ENCODE results near the gene ATG9A. TPM values are rescaled to one million over a fixed set of nuclear protein-coding genes. Genes with fewer than 3 reads are reported as not detected.
A peak's percentile ranks its signal among the peaks of the same experiment; 100 is the strongest.

ATG9A gene
- total and polyA plus RNA-seq, 4 experiments from 2014 or later, result 10.3 to 53.0 (median 38.2) TPM

DNA sequence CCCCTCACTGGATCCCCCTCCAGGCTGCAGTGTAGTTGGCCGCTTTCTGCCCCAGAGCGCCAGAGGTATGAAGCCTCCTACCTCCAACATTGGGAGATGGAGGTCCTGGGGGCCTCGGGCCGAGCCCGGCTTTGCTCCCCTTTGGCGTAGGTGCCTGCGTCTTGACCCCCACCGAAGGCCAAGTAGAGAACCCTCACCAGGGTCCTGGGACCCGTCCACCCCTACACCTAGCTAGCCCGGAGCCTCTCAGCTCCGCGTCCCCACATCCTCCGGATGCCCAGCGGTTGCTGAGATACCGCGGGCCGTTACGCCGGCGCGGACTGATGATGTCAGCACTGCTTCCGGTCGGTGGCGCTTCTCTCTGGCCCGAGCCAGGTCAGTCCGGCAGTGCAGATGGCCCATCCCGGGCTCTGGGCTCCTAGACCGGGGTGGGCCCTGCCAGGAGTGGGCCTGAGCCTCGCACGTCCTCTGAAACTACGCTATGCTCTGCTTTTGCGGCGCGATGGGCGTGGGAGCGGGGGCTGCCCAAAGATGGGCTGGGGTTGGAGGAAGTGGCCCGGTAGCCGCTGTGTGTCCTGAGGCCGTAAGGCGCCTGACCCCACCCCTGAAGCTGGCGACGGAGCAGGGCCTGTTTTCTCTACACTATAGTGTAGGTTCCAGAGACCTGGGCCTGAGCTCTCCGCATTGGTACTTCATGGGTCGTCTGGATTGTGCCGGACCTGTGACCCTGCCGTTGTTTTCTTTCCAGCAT lies 15.9 kb upstream of the ATG9A start, which contains the start of the genes GLB1L and STK16:
TSS of gene GLB1L (minus strand) at position 297 of the 751 bp plus-strand sequence. CDS start 1,871 bp downstream, outside the sequence.
TSS of gene STK16 (plus strand) at position 332 of the 751 bp plus-strand sequence. CDS start 521 bp downstream, outside the sequence.
- CTCF ChIA-PET (ENCODE audit: partially characterized antibody), result interaction anchor here (0.6 to 12.8 kb wide), 19 partner anchors 8 to 86 kb away, joined by 3 to 150 read pairs (median 4); partner anchors contain the start of genes ABCB6, ANKZF1, ATG9A and DNAJB2
- peaks cover 39 to 80% (median 56%) of the 10 kb centered on the region in 4 donors for H3K4me1 Mint-ChIP-seq
- H3K4me3 Mint-ChIP-seq, result peak within 1 kb of the TSS; percentile 85 to 99 (median 94)
- POLR2A ChIA-PET (ENCODE audit: partially characterized antibody), result interaction anchor here (0.6 to 12.0 kb wide), 18 partner anchors 9 to 574 kb away, joined by 3 to 684 read pairs (median 4); partner anchors contain the start of genes ABCB6, ANKZF1, ATG9A and CNPPD1
- Histone ChIP-seq H3K27ac (ENCODE audit: low read depth, low read length) (peak within 1 kb of the TSS; percentile 94), H3K36me3 (ENCODE audit: insufficient read depth, low read length) (peaks cover 5% of the 10 kb centered on the region), H3K4me1 (ENCODE audit: insufficient read depth, low read length) (peaks cover 59% of the 10 kb centered on the region), H3K27me3 (ENCODE audit: insufficient read depth, low read length) (no peaks in the 10 kb centered on the region), H3K9me3 (ENCODE audit: control insufficient read depth in 1 of 2, low read length in 2 of 2) (no peaks in the 10 kb centered on the region), H3K4me3 (ENCODE audit: low read length in 2 of 2) (peak within 1 kb of the TSS; percentile 45 to 97)
- no peaks in the 10 kb centered on the region for H3K9me3 Mint-ChIP-seq
- peak within 1 kb of the TSS; percentile 96 to 99 (median 99) for H3K27ac Mint-ChIP-seq
- peaks cover 24 to 29% of the 10 kb centered on the region in 2 donors for H3K36me3 Mint-ChIP-seq
- no peaks in the 10 kb centered on the region for H3K27me3 Mint-ChIP-seq
- intact Hi-C loops (cut with micrococcal nuclease), result loop anchor here (1.0 kb wide), 3 partner anchors 8 to 67 kb away; partner anchors contain the start of genes ANKZF1, ATG9A, RETREG2 and TUBA4A
- peak; percentile 85 to 88 (median 86) for DNase-seq

DNA sequence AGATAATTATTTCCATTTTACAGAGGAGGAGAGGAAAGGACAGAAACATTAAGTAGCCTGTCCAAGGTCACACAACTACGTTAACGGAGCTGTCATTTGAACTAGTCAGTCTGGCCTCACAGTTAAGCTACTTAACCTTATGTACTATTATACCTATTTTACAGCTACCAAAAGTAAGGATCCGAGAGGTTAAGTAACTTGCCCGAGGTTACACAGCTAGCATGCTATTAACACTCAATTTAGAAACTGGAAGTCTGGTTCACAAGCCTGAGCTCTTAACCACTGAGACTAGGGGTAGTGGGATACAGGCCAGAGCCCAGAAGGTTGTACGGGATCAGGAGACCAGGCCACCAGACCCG lies 15.3 kb upstream of the ATG9A start:
- peaks cover 53% of the 10 kb centered on the region for H3K4me1 ChIP-seq (ENCODE audit: insufficient read depth, low read length)
- no peaks in the 10 kb centered on the region for H3K36me3 ChIP-seq (ENCODE audit: insufficient read depth, low read length)
- no peak for DNase-seq
- peaks cover 33 to 75% (median 51%) of the 10 kb centered on the region in 4 donors for H3K4me1 Mint-ChIP-seq
- intact Hi-C loops (cut with micrococcal nuclease), result loop anchor here (1.0 kb wide), 3 partner anchors 9 to 66 kb away; partner anchors contain the start of genes ANKZF1, ATG9A, RETREG2 and TUBA4A
- peak overlapping the region; percentile 94 for H3K27ac ChIP-seq (ENCODE audit: low read depth, low read length)
- H3K27me3 ChIP-seq (ENCODE audit: insufficient read depth, low read length), result no peaks in the 10 kb centered on the region
- no peaks in the 10 kb centered on the region for H3K9me3 Mint-ChIP-seq
- ChIA-PET CTCF (ENCODE audit: partially characterized antibody) (interaction anchor here (0.6 to 12.8 kb wide), 19 partner anchors 9 to 86 kb away, joined by 3 to 150 read pairs (median 4); partner anchors contain the start of genes ABCB6, ANKZF1, ATG9A and DNAJB2), POLR2A (ENCODE audit: partially characterized antibody) (interaction anchor here (0.6 to 12.0 kb wide), 16 partner anchors 9 to 142 kb away, joined by 3 to 684 read pairs (median 5); partner anchors contain the start of genes ABCB6, ANKZF1, ATG9A and CNPPD1)
- peaks cover 19 to 24% of the 10 kb centered on the region in 2 donors for H3K36me3 Mint-ChIP-seq
- peak overlapping the region; percentile 85 to 99 (median 94) for H3K4me3 Mint-ChIP-seq
- no peaks in the 10 kb centered on the region for H3K27me3 Mint-ChIP-seq
- no peaks in the 10 kb centered on the region for H3K9me3 ChIP-seq (ENCODE audit: control insufficient read depth in 1 of 2, low read length in 2 of 2)
- H3K4me3 ChIP-seq (ENCODE audit: low read length in 2 of 2), result peak overlapping the region; percentile 45 to 97
- H3K27ac Mint-ChIP-seq, result peak overlapping the region; percentile 96 to 99 (median 99)

DNA sequence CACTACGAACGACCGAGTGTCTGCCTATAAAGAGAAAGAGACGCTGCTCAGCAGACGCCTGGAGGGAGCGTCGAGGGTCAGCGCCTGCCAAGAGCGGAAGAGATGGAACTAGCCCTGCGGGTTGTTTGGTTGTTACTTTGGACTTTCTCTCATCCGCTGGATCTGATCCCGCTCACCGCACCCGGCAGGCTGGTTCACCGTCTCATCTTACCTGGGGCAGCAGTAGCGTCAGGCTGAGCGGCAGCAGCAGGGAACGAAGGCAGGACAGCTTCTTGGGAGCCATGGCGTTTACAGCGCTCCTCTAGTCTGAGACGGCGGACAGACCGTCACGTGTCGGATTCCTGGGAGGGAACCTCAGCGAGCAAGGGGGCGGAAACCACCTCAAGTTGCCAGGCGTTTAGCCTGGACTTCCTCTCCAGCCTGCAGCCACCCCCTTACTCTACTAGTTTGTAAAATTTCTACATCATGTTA lies 13.9 kb upstream of the ATG9A start:
- Histone ChIP-seq H3K4me3 (ENCODE audit: low read length in 2 of 2) (no peak overlapping the region), H3K36me3 (ENCODE audit: insufficient read depth, low read length) (no peaks in the 10 kb centered on the region), H3K9me3 (ENCODE audit: control insufficient read depth in 1 of 2, low read length in 2 of 2) (no peaks in the 10 kb centered on the region), H3K27me3 (ENCODE audit: insufficient read depth, low read length) (no peaks in the 10 kb centered on the region), H3K27ac (ENCODE audit: low read depth, low read length) (no peak overlapping the region), H3K4me1 (ENCODE audit: insufficient read depth, low read length) (peaks cover 39% of the 10 kb centered on the region)
- Mint-ChIP-seq H3K36me3 (peaks cover 8 to 14% of the 10 kb centered on the region in 2 donors), H3K9me3 (no peaks in the 10 kb centered on the region), H3K27ac (peak overlapping the region in 5 of 7 donors; percentile 7 to 83 (median 62)), H3K4me3 (peak overlapping the region in 4 of 8 donors; percentile 25 to 75 (median 56)), H3K27me3 (no peaks in the 10 kb centered on the region), H3K4me1 (peaks cover 26 to 60% (median 38%) of the 10 kb centered on the region in 4 donors)
- no peak for DNase-seq
- intact Hi-C loops (cut with micrococcal nuclease), result no loop called here
- ChIA-PET POLR2A (ENCODE audit: partially characterized antibody) (interaction anchor here (1.1 to 2.8 kb wide), 2 partner anchors 13 to 67 kb away, joined by 3 to 23 read pairs; partner anchors contain the start of genes ANKZF1, ATG9A and CNPPD1), CTCF (ENCODE audit: partially characterized antibody) (no interaction called here)

DNA sequence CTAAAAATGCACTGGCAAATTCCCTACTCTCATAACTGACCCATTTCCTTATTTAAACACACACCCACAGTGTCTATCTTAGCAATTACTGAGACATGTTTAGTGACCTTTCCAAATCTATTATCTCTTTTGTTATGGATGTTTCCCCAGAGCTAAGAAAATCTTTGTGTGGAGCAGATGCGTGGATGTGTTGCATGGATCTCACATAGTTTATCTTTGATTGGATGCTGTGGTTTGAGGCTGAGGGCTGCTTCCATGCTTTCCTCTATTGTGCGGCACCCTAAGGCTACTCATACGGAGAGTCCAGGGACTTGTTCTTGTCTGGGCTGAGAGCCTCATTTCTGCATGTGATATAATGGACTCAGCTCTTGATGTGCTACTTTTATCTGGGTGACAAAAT lies 4.9 kb upstream of the ATG9A start:
- intact Hi-C loops (cut with micrococcal nuclease), result no loop called here
- ChIA-PET POLR2A (ENCODE audit: partially characterized antibody) (interaction anchor here (1.0 to 17.6 kb wide), 4 partner anchors 16 to 45 kb away, joined by 3 to 684 read pairs (median 6); partner anchors contain the start of genes ABCB6, DNAJB2, GLB1L and STK16), CTCF (ENCODE audit: partially characterized antibody) (interaction anchor here (0.9 to 1.9 kb wide), 3 partner anchors 11 to 63 kb away, joined by 3 to 7 read pairs (median 3); partner anchors contain the start of genes GLB1L and STK16)
- H3K36me3 Mint-ChIP-seq, result peaks cover 63 to 74% of the 10 kb centered on the region in 2 donors
- H3K4me3 ChIP-seq (ENCODE audit: low read length in 2 of 2), result no peak overlapping the region
- H3K27ac Mint-ChIP-seq, result no peak overlapping the region
- peaks cover 26% of the 10 kb centered on the region for H3K4me1 ChIP-seq (ENCODE audit: insufficient read depth, low read length)
- H3K27me3 ChIP-seq (ENCODE audit: insufficient read depth, low read length), result no peaks in the 10 kb centered on the region
- H3K9me3 Mint-ChIP-seq, result no peaks in the 10 kb centered on the region
- H3K27ac ChIP-seq (ENCODE audit: low read depth, low read length), result no peak overlapping the region
- H3K4me3 Mint-ChIP-seq, result no peak overlapping the region
- DNase-seq, result no peak
- peaks cover 10 to 52% (median 28%) of the 10 kb centered on the region in 4 donors for H3K4me1 Mint-ChIP-seq
- H3K36me3 ChIP-seq (ENCODE audit: insufficient read depth, low read length), result peaks cover 65% of the 10 kb centered on the region
- H3K9me3 ChIP-seq (ENCODE audit: control insufficient read depth in 1 of 2, low read length in 2 of 2), result no peaks in the 10 kb centered on the region
- H3K27me3 Mint-ChIP-seq, result no peaks in the 10 kb centered on the region

DNA sequence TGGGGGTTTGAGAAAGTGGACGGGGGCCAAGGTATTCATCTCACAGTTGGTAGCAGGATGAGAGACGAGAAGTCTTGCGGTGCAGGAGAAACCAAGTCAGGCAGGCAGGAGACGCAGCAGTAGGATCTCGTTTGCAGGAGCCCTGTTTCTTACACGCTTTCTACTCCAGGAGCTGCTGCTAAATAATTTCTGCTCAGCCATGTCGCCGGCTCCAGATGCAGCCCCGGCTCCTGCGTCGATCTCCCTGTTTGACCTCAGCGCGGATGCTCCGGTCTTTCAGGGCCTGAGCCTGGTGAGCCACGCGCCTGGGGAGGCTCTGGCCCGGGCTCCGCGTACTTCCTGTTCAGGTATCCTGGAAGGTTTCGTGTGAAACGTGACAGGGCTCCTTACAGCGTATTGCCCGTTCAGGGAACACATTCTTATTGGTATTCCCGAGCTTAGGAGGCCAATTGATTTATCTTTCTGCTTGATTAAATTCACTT lies 664 bp upstream of the ATG9A start:
- Mint-ChIP-seq H3K27ac (peak overlapping the region; percentile 94 to 98 (median 96)), H3K9me3 (no peaks in the 10 kb centered on the region), H3K27me3 (no peaks in the 10 kb centered on the region), H3K36me3 (peaks cover 43 to 62% of the 10 kb centered on the region in 2 donors), H3K4me1 (peaks cover 26 to 82% (median 50%) of the 10 kb centered on the region in 4 donors), H3K4me3 (peak overlapping the region; percentile 94 to 99 (median 96))
- intact Hi-C loops (cut with micrococcal nuclease), result no loop called here
- peak in 1 of 5 donors; percentile 54 for DNase-seq
- peaks cover 49% of the 10 kb centered on the region for H3K4me1 ChIP-seq (ENCODE audit: insufficient read depth, low read length)
- H3K9me3 ChIP-seq (ENCODE audit: control insufficient read depth in 1 of 2, low read length in 2 of 2), result no peaks in the 10 kb centered on the region
- H3K36me3 ChIP-seq (ENCODE audit: insufficient read depth, low read length), result peaks cover 53% of the 10 kb centered on the region
- POLR2A ChIA-PET (ENCODE audit: partially characterized antibody), result interaction anchor here (1.0 to 17.6 kb wide), 28 partner anchors 7 to 159 kb away, joined by 3 to 684 read pairs (median 6); partner anchors contain the start of genes ABCB6, CNPPD1, DNAJB2 and DNPEP
- H3K27ac ChIP-seq (ENCODE audit: low read depth, low read length), result peak overlapping the region; percentile 87
- H3K4me3 ChIP-seq (ENCODE audit: low read length in 2 of 2), result peak overlapping the region; percentile 63 to 69
- CTCF ChIA-PET (ENCODE audit: partially characterized antibody), result interaction anchor here (1.0 to 4.1 kb wide), 11 partner anchors 15 to 172 kb away, joined by 3 to 25 read pairs (median 11); partner anchors contain the start of genes DNAJB2, GLB1L, SLC23A3 and STK16
- H3K27me3 ChIP-seq (ENCODE audit: insufficient read depth, low read length), result no peaks in the 10 kb centered on the region

DNA sequence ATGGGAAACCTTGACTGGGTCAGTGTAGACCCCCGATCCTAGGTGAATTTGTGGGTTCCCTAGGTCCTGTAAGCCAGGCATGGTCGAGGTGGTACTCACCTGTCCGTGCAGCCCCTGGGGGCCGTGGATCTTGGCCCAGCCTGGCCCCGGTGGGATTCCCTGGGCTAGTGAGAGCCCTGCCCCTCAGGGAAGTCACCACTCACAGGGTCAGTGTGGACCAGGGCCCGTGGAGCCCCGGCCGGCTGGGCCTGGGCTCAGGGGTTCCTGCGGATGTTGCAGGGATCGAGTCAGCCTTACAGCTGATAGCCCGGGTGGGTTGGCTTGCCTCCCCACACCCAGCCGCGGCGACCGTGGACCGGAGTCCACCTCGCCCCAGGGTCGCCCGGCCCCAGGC lies 528 bp downstream of the ATG9A start:
- H3K36me3 Mint-ChIP-seq, result peaks cover 41 to 63% of the 10 kb centered on the region in 2 donors

More for the DNA sequence above, 528 bp downstream of the ATG9A start:
- ChIA-PET CTCF (ENCODE audit: partially characterized antibody) (interaction anchor here (2.0 to 4.1 kb wide), 8 partner anchors 17 to 171 kb away, joined by 4 to 25 read pairs (median 13); partner anchors contain the start of genes DNAJB2, GLB1L, SLC23A3 and STK16), POLR2A (ENCODE audit: partially characterized antibody) (interaction anchor here (1.2 to 17.6 kb wide), 24 partner anchors 7 to 160 kb away, joined by 4 to 684 read pairs (median 6); partner anchors contain the start of genes ABCB6, CNPPD1, DNAJB2 and DNPEP)
- intact Hi-C loops (cut with micrococcal nuclease), result loop anchor here (1.0 kb wide), 8 partner anchors 10 to 69 kb away; partner anchors contain the start of genes DNAJB2, GLB1L, NHEJ1 and STK16
- peak overlapping the region; percentile 87 for H3K27ac ChIP-seq (ENCODE audit: low read depth, low read length)
- peak overlapping the region; percentile 62 to 69 for H3K4me3 ChIP-seq (ENCODE audit: low read length in 2 of 2)
- H3K4me1 Mint-ChIP-seq, result peaks cover 26 to 77% (median 47%) of the 10 kb centered on the region in 4 donors
- H3K27me3 ChIP-seq (ENCODE audit: insufficient read depth, low read length), result no peaks in the 10 kb centered on the region
- DNase-seq, result no peak
- H3K36me3 ChIP-seq (ENCODE audit: insufficient read depth, low read length), result peaks cover 53% of the 10 kb centered on the region
- H3K9me3 Mint-ChIP-seq, result peaks cover 0 to 2% (median 0%) of the 10 kb centered on the region in 8 donors
- peaks cover 49% of the 10 kb centered on the region for H3K4me1 ChIP-seq (ENCODE audit: insufficient read depth, low read length)
- H3K9me3 ChIP-seq (ENCODE audit: control insufficient read depth in 1 of 2, low read length in 2 of 2), result no peaks in the 10 kb centered on the region
- H3K4me3 Mint-ChIP-seq, result peak overlapping the region; percentile 78 to 99 (median 86)
- peak overlapping the region; percentile 68 to 94 (median 84) for H3K27ac Mint-ChIP-seq
- H3K27me3 Mint-ChIP-seq, result no peaks in the 10 kb centered on the region

Measured in CD4-positive, alpha-beta memory T cell (primary cell).